Measurements from ENCODE around the gene PLB1. TPM values are rescaled to one million over a fixed set of nuclear protein-coding genes. Genes with fewer than 3 reads are reported as not detected.

Gene PLB1
- total and polyA plus RNA-seq, 9 of the 15 experiments (the other 6 are each of a cell fraction or from before 2014, with no cell fraction given): 0.01 to 0.09 (median 0.07) TPM; not detected in 2

GRCh38 chr2:28616396-28616999 lies 120.6 kb downstream of the PLB1 start:
- H2AFZ ChIP-seq (ENCODE audit: low read depth, low read length): no peak overlapping the region
- ChIA-PET CTCF (ENCODE audit: low intra/inter-chr PET ratio) (no interaction called here), POLR2A (interaction anchor here (0.9 kb wide), 1 partner anchor 9 kb away, joined by 5 read pairs; no protein-coding TSS in a partner anchor)
- no peaks in the 10 kb centered on the region for H3K9me3 ChIP-seq (replicated peaks; ENCODE audit: control insufficient read depth, insufficient read depth, low read depth, low read length)
- TF ChIP-seq, protein P1, sequence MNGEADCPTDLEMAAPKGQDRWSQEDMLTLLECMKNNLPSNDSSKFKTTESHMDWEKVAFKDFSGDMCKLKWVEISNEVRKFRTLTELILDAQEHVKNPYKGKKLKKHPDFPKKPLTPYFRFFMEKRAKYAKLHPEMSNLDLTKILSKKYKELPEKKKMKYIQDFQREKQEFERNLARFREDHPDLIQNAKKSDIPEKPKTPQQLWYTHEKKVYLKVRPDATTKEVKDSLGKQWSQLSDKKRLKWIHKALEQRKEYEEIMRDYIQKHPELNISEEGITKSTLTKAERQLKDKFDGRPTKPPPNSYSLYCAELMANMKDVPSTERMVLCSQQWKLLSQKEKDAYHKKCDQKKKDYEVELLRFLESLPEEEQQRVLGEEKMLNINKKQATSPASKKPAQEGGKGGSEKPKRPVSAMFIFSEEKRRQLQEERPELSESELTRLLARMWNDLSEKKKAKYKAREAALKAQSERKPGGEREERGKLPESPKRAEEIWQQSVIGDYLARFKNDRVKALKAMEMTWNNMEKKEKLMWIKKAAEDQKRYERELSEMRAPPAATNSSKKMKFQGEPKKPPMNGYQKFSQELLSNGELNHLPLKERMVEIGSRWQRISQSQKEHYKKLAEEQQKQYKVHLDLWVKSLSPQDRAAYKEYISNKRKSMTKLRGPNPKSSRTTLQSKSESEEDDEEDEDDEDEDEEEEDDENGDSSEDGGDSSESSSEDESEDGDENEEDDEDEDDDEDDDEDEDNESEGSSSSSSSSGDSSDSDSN (IDR thresholded peaks at IDR 0.05; ENCODE audit: borderline replicate concordance in 1 of 2, low read depth in 2 of 2, low read length in 2 of 2): no peak
- TF ChIP-seq ZNF134 (CRISPR knock-in tag; conservative IDR thresholded peaks at IDR 0.05) (no peak), SRSF7 (optimal IDR thresholded peaks at IDR 0.05; ENCODE audit: low read depth, low read length) (no peak), ZNF583 (CRISPR knock-in tag; IDR thresholded peaks at IDR 0.05) (no peak), CCNT2 (IDR thresholded peaks at IDR 0.05; ENCODE audit: borderline replicate concordance, extremely low read depth, insufficient read length, low read depth, low read length) (no peak), SRF (CRISPR knock-in tag; IDR thresholded peaks at IDR 0.05) (no peak)
- TF ChIP-seq, protein P2, sequence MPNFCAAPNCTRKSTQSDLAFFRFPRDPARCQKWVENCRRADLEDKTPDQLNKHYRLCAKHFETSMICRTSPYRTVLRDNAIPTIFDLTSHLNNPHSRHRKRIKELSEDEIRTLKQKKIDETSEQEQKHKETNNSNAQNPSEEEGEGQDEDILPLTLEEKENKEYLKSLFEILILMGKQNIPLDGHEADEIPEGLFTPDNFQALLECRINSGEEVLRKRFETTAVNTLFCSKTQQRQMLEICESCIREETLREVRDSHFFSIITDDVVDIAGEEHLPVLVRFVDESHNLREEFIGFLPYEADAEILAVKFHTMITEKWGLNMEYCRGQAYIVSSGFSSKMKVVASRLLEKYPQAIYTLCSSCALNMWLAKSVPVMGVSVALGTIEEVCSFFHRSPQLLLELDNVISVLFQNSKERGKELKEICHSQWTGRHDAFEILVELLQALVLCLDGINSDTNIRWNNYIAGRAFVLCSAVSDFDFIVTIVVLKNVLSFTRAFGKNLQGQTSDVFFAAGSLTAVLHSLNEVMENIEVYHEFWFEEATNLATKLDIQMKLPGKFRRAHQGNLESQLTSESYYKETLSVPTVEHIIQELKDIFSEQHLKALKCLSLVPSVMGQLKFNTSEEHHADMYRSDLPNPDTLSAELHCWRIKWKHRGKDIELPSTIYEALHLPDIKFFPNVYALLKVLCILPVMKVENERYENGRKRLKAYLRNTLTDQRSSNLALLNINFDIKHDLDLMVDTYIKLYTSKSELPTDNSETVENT (CRISPR knock-in tag; IDR thresholded peaks at IDR 0.05): no peak
- no peak overlapping the region for H3K27ac ChIP-seq (ENCODE audit: extremely low read depth, low read depth, low read length)
- FAIRE-seq (no peak), ATAC-seq (no peak), DNase-seq (ENCODE audit: extremely low read depth in 1 of 4, low spot score in 3 of 4) (no peak)
- peaks cover 3 to 42% of the 10 kb centered on the region in 2 experiments; a peak in 4 of 5 replicates for H3K27me3 ChIP-seq (ENCODE audit: control insufficient read depth in 2 of 2, insufficient read depth in 2 of 2, low read length in 2 of 2)
- no peak overlapping the region for H3K9ac ChIP-seq (ENCODE audit: insufficient read depth in 1 of 2, low read depth in 2 of 2, low read length in 2 of 2)
- H3K36me3 ChIP-seq (ENCODE audit: control insufficient read depth, insufficient read depth, low read length): no peaks in the 10 kb centered on the region
- H3K79me2 ChIP-seq (ENCODE audit: control insufficient read depth, insufficient read depth, low read length): no peaks in the 10 kb centered on the region
- 0% methylated on average over 3 of the region's 3 CpGs for WGBS (ENCODE audit: insufficient coverage, low coverage, missing lambda C conversion rate)
- H4K20me1 ChIP-seq (replicated peaks; ENCODE audit: control insufficient read depth, insufficient read depth, low read length): peaks cover 3% of the 10 kb centered on the region; the same call in 1 of the 2 replicates
- no peaks in the 10 kb centered on the region for H3K9me1 ChIP-seq (ENCODE audit: control insufficient read depth, insufficient read depth, low read length)
- no peak overlapping the region for H3K4me3 ChIP-seq
- no peak overlapping the region for H3K4me2 ChIP-seq (ENCODE audit: insufficient read depth, low read length)
- intact Hi-C loops (cut with micrococcal nuclease): no loop called here
- H3K4me1 ChIP-seq (replicated peaks in 1 of 2; ENCODE audit: control insufficient read depth in 2 of 2, insufficient read depth in 2 of 2, low read length in 2 of 2): peaks cover 6 to 8% of the 10 kb centered on the region in 2 experiments; a peak in 4 of 5 replicates
- in situ Hi-C loops (cut with MboI): no loop called here
- BruUV-seq (replicated peaks): no TSS peak

Data from K562 (cell line).